B cell (primary cell): ENCODE measurements around the gene GRAMD2A. TPM values are rescaled to one million over a fixed set of nuclear protein-coding genes. Genes with fewer than 3 reads are reported as not detected.
A peak's percentile ranks its signal among the peaks of the same experiment; 100 is the strongest.

Experiments used
- ATAC-seq: fragments of 200-7000 bp; cut with Tn5 transposase; one replicate; pipeline ENCODE4 v1.10.0; 2021; ENCODE audit warnings: low read depth, mild to moderate bottlenecking, moderate number of reproducible peaks, moderate library complexity
- CTCF ChIA-PET: fragments of 350-600 bp; sonication (Branson Sonifier 250); formaldehyde crosslinking; loops from one replicate; lab custom pipeline; 2021; ENCODE audit warnings: antibody characterized with exemption, inconsistent platforms; lab: Charles Lee
- POLR2A ChIA-PET: fragments of 350-600 bp; sonication (Branson Sonifier 250); formaldehyde crosslinking; loops from one replicate; lab custom pipeline; 2021; ENCODE audit warnings: antibody characterized with exemption; lab: Charles Lee
- DNase-seq: peaks from one replicate; pipeline ENCODE4 v3.0.0; 2013
- H2AFZ ChIP-seq: 2 replicates; pipeline ENCODE4 v1.6.1; 2012; ENCODE audit warnings: mild to moderate bottlenecking, low read depth, low read length; ENCODE audit not compliant: insufficient read depth, poor library complexity, severe bottlenecking
- H3K27ac ChIP-seq, 2 donors: 1 replicate in 1 of 2; 2 replicates in 1 of 2; pipeline ENCODE4 v1.5.1; 2012 to 2013; ENCODE audit warnings: low read length in 2 of 2, mild to moderate bottlenecking in 2 of 2, moderate library complexity in 1 of 2
- H3K27me3 ChIP-seq, 4 experiments: fragments of 200-600 bp in 1 of 4; sonication (generic) in 1 of 4; replicated peaks in 1 of 4; 1 replicate in 2 of 4; 2 replicates in 2 of 4; pipeline versions ENCODE4 v1.6.1 to v1.7.0; 2013 to 2016; ENCODE audit warnings: low read length in 3 of 4, mild to moderate bottlenecking in 2 of 4, mixed read lengths in 1 of 4, moderate library complexity in 1 of 4; ENCODE audit not compliant: insufficient read depth in 4 of 4, control insufficient read depth in 3 of 4; ENCODE audit errors: control extremely low read depth in 1 of 4
- H3K36me3 ChIP-seq, 2 experiments: replicated peaks in 1 of 2; 1 replicate in 1 of 2; 2 replicates in 1 of 2; pipeline versions ENCODE4 v1.6.1 to v1.7.1; 2013; ENCODE audit warnings: low read length in 1 of 2; ENCODE audit not compliant: insufficient read depth in 2 of 2, control insufficient read depth in 1 of 2; ENCODE audit errors: control extremely low read depth in 1 of 2, extremely low read depth in 1 of 2
- H3K4me1 ChIP-seq, 2 donors: fragments of 200-600 bp in 1 of 2; sonication (generic) in 1 of 2; 1 replicate in 1 of 2; 2 replicates in 1 of 2; pipeline versions ENCODE4 v1.5.1 to v1.6.1; 2013 to 2017; ENCODE audit warnings: low read length in 2 of 2; ENCODE audit not compliant: control insufficient read depth in 2 of 2, insufficient read depth in 2 of 2
- H3K4me2 ChIP-seq: replicated peaks from 2 replicates; pipeline ENCODE3; 2012; ENCODE audit warnings: mild to moderate bottlenecking, low read depth, low read length; ENCODE audit not compliant: poor library complexity, severe bottlenecking
- H3K4me3 ChIP-seq, 5 experiments: fragments of 200-600 bp in 1 of 5; sonication (generic) in 1 of 5; 1 replicate in 3 of 5; 2 replicates in 2 of 5; pipeline versions ENCODE4 v1.5.1 to v1.7.0; 2011 to 2016; ENCODE audit warnings: low read length in 4 of 5, mild to moderate bottlenecking in 4 of 5, low read depth in 2 of 5, control low read depth in 1 of 5, moderate library complexity in 1 of 5; ENCODE audit not compliant: insufficient read depth in 1 of 5; ENCODE audit errors: control extremely low read depth in 1 of 5, extremely low read depth in 1 of 5
- H3K79me2 ChIP-seq: fragments of 200-600 bp; sonication (generic); one replicate; pipeline ENCODE4 v1.6.0; 2016; ENCODE audit warnings: low read length; ENCODE audit not compliant: control insufficient read depth, insufficient read depth
- H3K9ac ChIP-seq: fragments of 200-600 bp; sonication (generic); 2 replicates; pipeline ENCODE4 v1.6.1; 2017; ENCODE audit warnings: mild to moderate bottlenecking, low read length, moderate library complexity
- H3K9me3 ChIP-seq, 3 donors: one replicate each; pipeline versions ENCODE4 v1.6.1 to v1.7.1; 2013; ENCODE audit warnings: low read length in 2 of 3; ENCODE audit not compliant: control insufficient read depth in 2 of 3, insufficient read depth in 1 of 3; ENCODE audit errors: control extremely low read depth in 1 of 3
- H4K20me1 ChIP-seq: 2 replicates; pipeline ENCODE4 v1.6.0; 2012; ENCODE audit warnings: mild to moderate bottlenecking, low read length; ENCODE audit not compliant: insufficient read depth, control insufficient read depth, poor library complexity, severe bottlenecking
- H3K27ac Mint-ChIP-seq: one replicate; pipeline ENCODE4 v1.8.0; 2021; ENCODE audit warnings: mixed read lengths
- H3K27me3 Mint-ChIP-seq: one replicate; pipeline ENCODE4 v1.8.0; 2021; ENCODE audit warnings: mixed read lengths
- H3K4me1 Mint-ChIP-seq: one replicate; pipeline ENCODE4 v1.8.0; 2021; ENCODE audit warnings: mixed read lengths
- H3K4me3 Mint-ChIP-seq: one replicate; pipeline ENCODE4 v1.8.0; 2021; ENCODE audit warnings: mixed read lengths
- H3K9me3 Mint-ChIP-seq: one replicate; pipeline ENCODE4 v1.8.0; 2022; ENCODE audit warnings: mixed read lengths; ENCODE audit not compliant: insufficient read depth
- EZH2 ChIP-seq: IDR thresholded peaks from 2 replicates; pipeline ENCODE4 v1.6.1; 2012; ENCODE audit warnings: borderline replicate concordance, low read depth, mild to moderate bottlenecking, moderate library complexity, low read length; ENCODE audit not compliant: insufficient read depth, poor library complexity, severe bottlenecking
- WGBS: methylation state at CpG from one replicate; pipeline ENCODE4 v1.1.5; 2013; ENCODE audit warnings: missing lambda C conversion rate; ENCODE audit not compliant: insufficient coverage; 5-methylcytosine and 5-hydroxymethylcytosine counted together
- intact Hi-C: fragments of 100-400 bp; cut with micrococcal nuclease; formaldehyde crosslinking; loops from one replicate; pipeline ENCODE4 v1.10.0; 2022
- polyA plus RNA-seq: library from polyadenylated mRNA; depleted of rRNA; stranded (reverse); fragments of >200 nt; gene quantifications from 2 replicates; pipeline ENCODE4 v1.2.3, GENCODE V29; 2012
- total RNA-seq, 2 donors: library from RNA; stranded (reverse); fragments of 120-200 nt in 1 of 2; gene quantifications; 1 replicate in 1 of 2; 2 replicates in 1 of 2; pipeline versions ENCODE4 v1.2.3 to v1.2.4, GENCODE V29; 2013 to 2022
- TF ChIP-seq, protein P1 (sequence below): fragments of 200-600 bp; IDR thresholded peaks from one replicate; pipeline ENCODE4 v1.8.0; 2022; ENCODE audit warnings: antibody characterized with exemption, mild to moderate bottlenecking

GRAMD2A gene
- total and polyA plus RNA-seq, 2 donors (not counting 1 experiment from before 2014, with no cell fraction given), result not detected

DNA sequence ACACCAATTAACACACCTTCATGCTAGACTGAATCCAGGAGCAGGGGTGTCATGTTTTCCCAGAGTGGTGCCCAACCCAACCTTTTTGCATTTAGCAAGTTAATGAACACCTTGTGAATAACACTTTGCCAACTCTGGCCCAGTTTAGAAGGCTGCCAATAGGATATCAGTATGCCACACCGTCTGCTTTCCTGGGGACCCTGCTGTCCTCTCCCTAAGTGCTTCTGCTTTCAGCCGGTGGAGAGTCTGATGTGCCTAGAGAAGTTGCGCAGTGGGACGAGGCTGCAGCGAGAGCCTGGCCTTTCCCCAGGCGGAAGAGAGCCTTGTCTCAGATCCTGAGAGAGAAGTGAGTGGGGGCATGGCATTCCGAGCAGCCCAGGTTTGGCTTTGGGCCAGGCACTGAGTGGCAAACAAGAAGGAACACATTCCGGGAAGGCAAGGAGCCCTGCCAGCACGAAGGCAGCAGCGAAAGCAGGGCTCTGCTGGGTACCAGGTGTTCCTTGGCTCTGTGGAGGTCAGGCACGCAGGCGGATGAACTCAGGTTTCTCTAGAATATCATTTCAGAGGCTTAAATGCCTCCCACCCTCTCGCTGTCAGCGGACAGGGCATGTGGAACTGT is 42.5 kb downstream of the GRAMD2A start:
- Histone ChIP-seq H3K4me3 (no peak overlapping the region), H3K4me1 (peaks cover 0 to 5% of the 10 kb centered on the region in 2 donors), H3K27me3 (peaks cover 0 to 7% (median 0%) of the 10 kb centered on the region in 4 experiments), H3K9me3 (no peaks in the 10 kb centered on the region), H3K9ac (no peak overlapping the region), H4K20me1 (no peaks in the 10 kb centered on the region), H3K36me3 (no peaks in the 10 kb centered on the region), H3K79me2 (no peaks in the 10 kb centered on the region), H3K4me2 (peak overlapping the region; percentile 91), H2AFZ (peak overlapping the region; percentile 86), H3K27ac (no peak overlapping the region)
- no peaks in the 10 kb centered on the region for H3K27me3 Mint-ChIP-seq
- H3K27ac Mint-ChIP-seq, result no peak overlapping the region
- H3K9me3 Mint-ChIP-seq, result no peaks in the 10 kb centered on the region
- ChIA-PET POLR2A (no interaction called here), CTCF (interaction anchor here (0.8 to 4.4 kb wide), 7 partner anchors 14 to 411 kb away, joined by 3 to 87 read pairs (median 17); no protein-coding TSS in a partner anchor)
- peak overlapping the region; percentile 87 for H3K4me3 Mint-ChIP-seq
- intact Hi-C loops, result loop anchor here (10.0 kb wide), 2 partner anchors 110 to 290 kb away; no protein-coding TSS in a partner anchor
- no peak for ATAC-seq
- DNase-seq, result no peak
- H3K4me1 Mint-ChIP-seq, result peaks cover 9% of the 10 kb centered on the region
- TF ChIP-seq EZH2, result no peak
- TF ChIP-seq, protein P1, sequence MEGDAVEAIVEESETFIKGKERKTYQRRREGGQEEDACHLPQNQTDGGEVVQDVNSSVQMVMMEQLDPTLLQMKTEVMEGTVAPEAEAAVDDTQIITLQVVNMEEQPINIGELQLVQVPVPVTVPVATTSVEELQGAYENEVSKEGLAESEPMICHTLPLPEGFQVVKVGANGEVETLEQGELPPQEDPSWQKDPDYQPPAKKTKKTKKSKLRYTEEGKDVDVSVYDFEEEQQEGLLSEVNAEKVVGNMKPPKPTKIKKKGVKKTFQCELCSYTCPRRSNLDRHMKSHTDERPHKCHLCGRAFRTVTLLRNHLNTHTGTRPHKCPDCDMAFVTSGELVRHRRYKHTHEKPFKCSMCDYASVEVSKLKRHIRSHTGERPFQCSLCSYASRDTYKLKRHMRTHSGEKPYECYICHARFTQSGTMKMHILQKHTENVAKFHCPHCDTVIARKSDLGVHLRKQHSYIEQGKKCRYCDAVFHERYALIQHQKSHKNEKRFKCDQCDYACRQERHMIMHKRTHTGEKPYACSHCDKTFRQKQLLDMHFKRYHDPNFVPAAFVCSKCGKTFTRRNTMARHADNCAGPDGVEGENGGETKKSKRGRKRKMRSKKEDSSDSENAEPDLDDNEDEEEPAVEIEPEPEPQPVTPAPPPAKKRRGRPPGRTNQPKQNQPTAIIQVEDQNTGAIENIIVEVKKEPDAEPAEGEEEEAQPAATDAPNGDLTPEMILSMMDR, result no peak
- WGBS, result 82% methylated on average over 12 of the region's 14 CpGs

DNA sequence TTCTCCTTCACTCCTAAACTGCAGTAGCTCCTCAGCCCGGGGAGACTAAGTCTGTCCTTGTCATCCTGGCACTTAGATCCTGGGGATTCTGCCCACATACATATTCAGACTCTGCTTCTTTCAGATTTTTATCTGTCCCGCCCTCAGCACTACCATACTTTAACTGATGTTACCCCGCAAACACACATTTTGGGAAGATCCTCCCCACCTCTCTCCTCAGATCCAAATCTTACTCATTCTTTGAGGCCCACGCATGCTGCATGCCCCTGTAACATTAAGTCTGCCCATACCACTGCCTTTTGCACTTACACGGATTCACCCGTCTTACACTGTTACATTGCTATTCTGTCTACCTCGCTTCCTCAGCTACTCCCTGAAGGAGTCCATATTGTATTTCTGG is 43.3 kb downstream of the GRAMD2A start:
- ATAC-seq (no peak), DNase-seq (no peak)
- H3K4me1 ChIP-seq, result peaks cover 0 to 5% of the 10 kb centered on the region in 2 donors
- TF ChIP-seq, protein P1, result no peak
- TF ChIP-seq EZH2, result no peak
- no peaks in the 10 kb centered on the region for H3K79me2 ChIP-seq
- no peaks in the 10 kb centered on the region for H4K20me1 ChIP-seq
- Mint-ChIP-seq H3K27me3 (no peaks in the 10 kb centered on the region), H3K27ac (no peak overlapping the region), H3K4me1 (peaks cover 9% of the 10 kb centered on the region), H3K4me3 (no peak overlapping the region), H3K9me3 (no peaks in the 10 kb centered on the region)
- H3K36me3 ChIP-seq, result no peaks in the 10 kb centered on the region
- 96% methylated on average over 6 of the region's 7 CpGs for WGBS
- H2AFZ ChIP-seq, result no peak overlapping the region
- H3K4me2 ChIP-seq, result no peak overlapping the region
- POLR2A ChIA-PET, result no interaction called here
- intact Hi-C loops, result loop anchor here (10.0 kb wide), 2 partner anchors 110 to 290 kb away; no protein-coding TSS in a partner anchor
- no peaks in the 10 kb centered on the region for H3K9me3 ChIP-seq
- no peak overlapping the region for H3K4me3 ChIP-seq
- no peak overlapping the region for H3K27ac ChIP-seq
- CTCF ChIA-PET, result interaction anchor here (0.5 to 3.3 kb wide), 8 partner anchors 46 to 411 kb away, joined by 3 to 25 read pairs (median 6); no protein-coding TSS in a partner anchor
- H3K9ac ChIP-seq, result no peak overlapping the region
- peaks cover 0 to 7% (median 0%) of the 10 kb centered on the region in 4 experiments for H3K27me3 ChIP-seq
